GM21423 (cell line): ENCODE data around the gene MCTP1.
"Not testable (repeated sequence)": the region's sequence is repeated elsewhere in the genome, so short reads cannot be mapped to it uniquely, and the experiment has no call there.

Source experiments
- ATAC-seq: cut with Tn5 transposase; IDR thresholded peaks from one replicate; pipeline ENCODE4 v1.9.1; 2021; ENCODE audit warnings: mild to moderate bottlenecking, moderate library complexity; ENCODE audit not compliant: unreplicated experiment

Gene MCTP1

GRCh38 chr5:94972268-94972667 is 312.6 kb downstream of the MCTP1 start:
- ATAC-seq = no peak

GRCh38 chr5:94969174-94969573 is 315.7 kb downstream of the MCTP1 start:
- no peak for ATAC-seq

GRCh38 chr5:94968507-94969095 is 316.3 kb downstream of the MCTP1 start:
- peak; percentile 64 for ATAC-seq

- no peak for ATAC-seq
These were observed 317.4 kb downstream of the MCTP1 start for GRCh38 chr5:94967525-94967924.

- not testable (repeated sequence) for ATAC-seq
These were observed 325.6 kb downstream of the MCTP1 start for GRCh38 chr5:94959279-94959678.

GRCh38 chr5:94945656-94946055 is 339.2 kb downstream of the MCTP1 start:
- ATAC-seq = no peak

GRCh38 chr5:94944160-94944559 is 340.7 kb downstream of the MCTP1 start:
- ATAC-seq = no peak

GRCh38 chr5:94941122-94941755 is 343.7 kb downstream of the MCTP1 start:
- ATAC-seq = no peak

GRCh38 chr5:94932259-94932658 is 352.6 kb downstream of the MCTP1 start:
- no peak for ATAC-seq

GRCh38 chr5:94928891-94929290 is 356.0 kb downstream of the MCTP1 start:
- ATAC-seq = no peak

GRCh38 chr5:94920570-94920969 is 364.3 kb downstream of the MCTP1 start:
- no peak for ATAC-seq

GRCh38 chr5:94916619-94917018 is 368.3 kb downstream of the MCTP1 start:
- ATAC-seq = no peak

- ATAC-seq = no peak
These were observed 373.6 kb downstream of the MCTP1 start for GRCh38 chr5:94911276-94911675.

GRCh38 chr5:94910721-94911120 is 374.2 kb downstream of the MCTP1 start:
- no peak for ATAC-seq

- no peak for ATAC-seq
These were observed 375.9 kb downstream of the MCTP1 start for GRCh38 chr5:94908889-94909480.

- no peak for ATAC-seq
These were observed 378.1 kb downstream of the MCTP1 start for GRCh38 chr5:94906750-94907149.

- ATAC-seq = no peak
These were observed 381.2 kb downstream of the MCTP1 start for GRCh38 chr5:94903726-94904125.

GRCh38 chr5:94901191-94901979 is 383.5 kb downstream of the MCTP1 start:
- no peak for ATAC-seq

- ATAC-seq = no peak
These were observed 384.8 kb downstream of the MCTP1 start for GRCh38 chr5:94900006-94900505.

GRCh38 chr5:94893412-94894135 is 391.3 kb downstream of the MCTP1 start:
- no peak for ATAC-seq

GRCh38 chr5:94891972-94892371 is 392.9 kb downstream of the MCTP1 start:
- ATAC-seq = no peak
